ENCODE results near the gene EVA1C.
"Not testable (repeated sequence)": the region's sequence is repeated elsewhere in the genome, so short reads cannot be mapped to it uniquely, and the experiment has no call there.

The EVA1C gene

GRCh38 chr21:32437729-32438128, 25.2 kb downstream of the EVA1C start:
- H3K36me3 ChIP-seq = no peaks in the 10 kb centered on the region
- no peaks in the 10 kb centered on the region for H3K27me3 ChIP-seq (ENCODE audit: insufficient read depth, low read depth, severe bottlenecking)
- TF ChIP-seq, protein P1, sequence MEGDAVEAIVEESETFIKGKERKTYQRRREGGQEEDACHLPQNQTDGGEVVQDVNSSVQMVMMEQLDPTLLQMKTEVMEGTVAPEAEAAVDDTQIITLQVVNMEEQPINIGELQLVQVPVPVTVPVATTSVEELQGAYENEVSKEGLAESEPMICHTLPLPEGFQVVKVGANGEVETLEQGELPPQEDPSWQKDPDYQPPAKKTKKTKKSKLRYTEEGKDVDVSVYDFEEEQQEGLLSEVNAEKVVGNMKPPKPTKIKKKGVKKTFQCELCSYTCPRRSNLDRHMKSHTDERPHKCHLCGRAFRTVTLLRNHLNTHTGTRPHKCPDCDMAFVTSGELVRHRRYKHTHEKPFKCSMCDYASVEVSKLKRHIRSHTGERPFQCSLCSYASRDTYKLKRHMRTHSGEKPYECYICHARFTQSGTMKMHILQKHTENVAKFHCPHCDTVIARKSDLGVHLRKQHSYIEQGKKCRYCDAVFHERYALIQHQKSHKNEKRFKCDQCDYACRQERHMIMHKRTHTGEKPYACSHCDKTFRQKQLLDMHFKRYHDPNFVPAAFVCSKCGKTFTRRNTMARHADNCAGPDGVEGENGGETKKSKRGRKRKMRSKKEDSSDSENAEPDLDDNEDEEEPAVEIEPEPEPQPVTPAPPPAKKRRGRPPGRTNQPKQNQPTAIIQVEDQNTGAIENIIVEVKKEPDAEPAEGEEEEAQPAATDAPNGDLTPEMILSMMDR (IDR thresholded peaks at IDR 0.05; ENCODE audit: low read depth, low read length) = no peak
- no peak overlapping the region for H3K27ac ChIP-seq
- H3K4me3 ChIP-seq (ENCODE audit: low read depth, low read length) = no peak overlapping the region
- no peaks in the 10 kb centered on the region for H3K9me3 ChIP-seq (ENCODE audit: severe bottlenecking)
- no peak for DNase-seq

DNA sequence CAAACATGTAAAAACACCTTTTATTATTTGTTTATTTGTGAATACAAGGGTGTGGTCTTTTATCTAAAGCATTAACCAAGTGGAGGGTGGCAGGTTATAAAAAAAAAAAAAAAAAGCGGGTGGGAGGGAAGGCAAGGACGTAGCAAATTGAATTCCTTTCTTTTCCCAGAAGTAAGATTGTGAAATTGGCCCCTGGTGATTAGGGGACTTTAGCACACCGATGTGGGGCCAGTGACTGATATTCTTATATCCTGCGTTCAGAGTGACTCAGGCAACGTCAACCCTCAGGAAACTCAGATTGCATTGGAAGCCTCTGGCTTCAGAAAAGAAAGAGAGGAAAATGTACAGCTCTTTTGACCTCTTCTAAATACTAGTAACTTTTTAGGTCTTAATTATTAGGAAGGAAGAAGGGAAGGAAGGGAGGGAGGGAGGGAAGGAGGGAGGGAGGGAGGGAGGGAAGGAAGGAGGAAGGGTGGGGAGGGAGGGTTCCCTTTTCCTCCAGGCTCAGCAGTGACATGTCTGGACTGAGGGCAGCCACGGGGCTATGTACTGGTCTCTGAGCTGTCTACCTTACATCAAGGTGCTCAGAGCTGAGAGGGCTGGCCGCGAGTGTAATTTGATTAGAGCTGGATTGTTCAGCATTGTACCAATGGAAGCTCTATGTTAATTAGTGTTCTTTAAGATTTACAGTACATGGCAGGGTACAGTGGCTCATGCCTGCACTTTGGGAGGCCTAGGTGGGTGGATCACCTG, 30.2 kb downstream of the EVA1C start:
- Histone ChIP-seq H3K36me3 (no peaks in the 10 kb centered on the region), H3K4me3 (ENCODE audit: low read depth, low read length) (no peak overlapping the region), H3K27ac (no peak overlapping the region), H3K9me3 (ENCODE audit: severe bottlenecking) (peaks cover 7% of the 10 kb centered on the region), H3K27me3 (ENCODE audit: insufficient read depth, low read depth, severe bottlenecking) (no peaks in the 10 kb centered on the region)
- no peak for DNase-seq
- TF ChIP-seq, protein P1 (IDR thresholded peaks at IDR 0.05; ENCODE audit: low read depth, low read length) = no peak

- TF ChIP-seq, protein P1 (IDR thresholded peaks at IDR 0.05; ENCODE audit: low read depth, low read length) = no peak
These were observed 32.6 kb downstream of the EVA1C start for GRCh38 chr21:32445101-32445500.

GRCh38 chr21:32446440-32446839, 33.9 kb downstream of the EVA1C start:
- H3K4me3 ChIP-seq (ENCODE audit: low read depth, low read length); DNase-seq; H3K27me3 ChIP-seq (ENCODE audit: insufficient read depth, low read depth, severe bottlenecking); H3K36me3 ChIP-seq; H3K9me3 ChIP-seq (ENCODE audit: severe bottlenecking); H3K27ac ChIP-seq: not testable (repeated sequence)

More at GRCh38 chr21:32445101-32445500, 32.6 kb downstream of the EVA1C start:
- Histone ChIP-seq H3K4me3 (ENCODE audit: low read depth, low read length) (no peak overlapping the region), H3K27me3 (ENCODE audit: insufficient read depth, low read depth, severe bottlenecking) (no peaks in the 10 kb centered on the region), H3K27ac (no peak overlapping the region), H3K36me3 (no peaks in the 10 kb centered on the region), H3K9me3 (ENCODE audit: severe bottlenecking) (peaks cover 7% of the 10 kb centered on the region)
- DNase-seq = no peak

- Histone ChIP-seq H3K9me3 (ENCODE audit: severe bottlenecking) (peaks cover 7% of the 10 kb centered on the region), H3K27ac (no peak overlapping the region), H3K36me3 (no peaks in the 10 kb centered on the region), H3K4me3 (ENCODE audit: low read depth, low read length) (no peak overlapping the region), H3K27me3 (ENCODE audit: insufficient read depth, low read depth, severe bottlenecking) (no peaks in the 10 kb centered on the region)
- DNase-seq = no peak
- TF ChIP-seq, protein P1 (IDR thresholded peaks at IDR 0.05; ENCODE audit: low read depth, low read length) = no peak
These were observed 34.7 kb downstream of the EVA1C start for GRCh38 chr21:32447224-32447623.

- Histone ChIP-seq H3K4me3 (ENCODE audit: low read depth, low read length) (no peak overlapping the region), H3K27me3 (ENCODE audit: insufficient read depth, low read depth, severe bottlenecking) (no peaks in the 10 kb centered on the region), H3K36me3 (no peaks in the 10 kb centered on the region), H3K9me3 (ENCODE audit: severe bottlenecking) (peaks cover 10% of the 10 kb centered on the region), H3K27ac (no peak overlapping the region)
- no peak for DNase-seq
- TF ChIP-seq, protein P1 (IDR thresholded peaks at IDR 0.05; ENCODE audit: low read depth, low read length) = no peak
These were observed 36.5 kb downstream of the EVA1C start for GRCh38 chr21:32448803-32449594.

DNA sequence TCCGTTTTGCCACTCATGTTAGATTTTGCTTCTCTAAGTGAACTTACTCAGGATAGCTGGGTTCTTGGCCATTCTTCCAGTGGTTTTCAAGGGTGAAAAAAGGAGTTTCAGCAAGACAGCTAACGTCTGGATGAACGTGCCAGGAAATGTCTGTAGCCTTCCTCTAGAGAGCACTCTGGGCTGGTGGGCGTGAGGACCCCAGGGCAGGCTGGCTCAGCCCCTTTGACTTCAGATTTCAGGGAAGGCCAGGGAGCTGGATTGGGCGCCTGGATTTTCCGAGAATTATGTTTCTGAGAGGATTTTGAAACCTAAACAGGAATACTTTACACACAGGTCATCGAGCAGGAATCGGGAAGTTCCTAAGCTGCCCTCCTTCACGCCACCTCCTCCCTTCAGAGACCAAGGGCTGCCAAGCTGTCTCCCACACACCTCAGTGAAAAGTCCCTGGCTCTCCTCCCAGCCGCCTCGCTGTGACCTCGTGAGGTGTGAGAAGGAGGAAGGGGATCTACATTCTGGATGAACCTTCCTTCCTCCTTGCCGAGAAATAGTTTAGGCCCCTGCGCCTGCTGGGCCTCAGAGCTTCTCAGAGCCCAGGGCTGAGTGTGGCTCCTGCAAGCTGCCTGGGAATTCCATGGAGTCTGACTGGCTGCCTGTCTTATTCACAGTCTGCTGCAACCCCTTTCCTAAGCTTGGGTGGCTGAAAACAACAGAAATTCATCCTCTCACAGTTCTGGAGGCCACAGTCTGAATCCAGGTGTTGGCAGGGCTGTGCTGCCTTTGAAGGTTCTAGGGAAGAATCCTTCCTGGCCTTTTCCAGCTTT, 38.6 kb downstream of the EVA1C start:
- not testable (repeated sequence) for H3K36me3 ChIP-seq; DNase-seq; H3K4me3 ChIP-seq (ENCODE audit: low read depth, low read length); H3K27me3 ChIP-seq (ENCODE audit: insufficient read depth, low read depth, severe bottlenecking); H3K27ac ChIP-seq; H3K9me3 ChIP-seq (ENCODE audit: severe bottlenecking)

- DNase-seq; H3K27me3 ChIP-seq (ENCODE audit: insufficient read depth, low read depth, severe bottlenecking): not testable (repeated sequence)
These were observed 39.7 kb downstream of the EVA1C start for GRCh38 chr21:32452191-32452590.

More at GRCh38 chr21:32452191-32452590, 39.7 kb downstream of the EVA1C start:
- not testable (repeated sequence) for H3K27ac ChIP-seq; H3K9me3 ChIP-seq (ENCODE audit: severe bottlenecking); H3K4me3 ChIP-seq (ENCODE audit: low read depth, low read length); H3K36me3 ChIP-seq
